ENCODE results near the gene GRIN3B.
"Not testable (repeated sequence)": the region's sequence is repeated elsewhere in the genome, so short reads cannot be mapped to it uniquely, and the experiment has no call there.

Gene GRIN3B

DNA sequence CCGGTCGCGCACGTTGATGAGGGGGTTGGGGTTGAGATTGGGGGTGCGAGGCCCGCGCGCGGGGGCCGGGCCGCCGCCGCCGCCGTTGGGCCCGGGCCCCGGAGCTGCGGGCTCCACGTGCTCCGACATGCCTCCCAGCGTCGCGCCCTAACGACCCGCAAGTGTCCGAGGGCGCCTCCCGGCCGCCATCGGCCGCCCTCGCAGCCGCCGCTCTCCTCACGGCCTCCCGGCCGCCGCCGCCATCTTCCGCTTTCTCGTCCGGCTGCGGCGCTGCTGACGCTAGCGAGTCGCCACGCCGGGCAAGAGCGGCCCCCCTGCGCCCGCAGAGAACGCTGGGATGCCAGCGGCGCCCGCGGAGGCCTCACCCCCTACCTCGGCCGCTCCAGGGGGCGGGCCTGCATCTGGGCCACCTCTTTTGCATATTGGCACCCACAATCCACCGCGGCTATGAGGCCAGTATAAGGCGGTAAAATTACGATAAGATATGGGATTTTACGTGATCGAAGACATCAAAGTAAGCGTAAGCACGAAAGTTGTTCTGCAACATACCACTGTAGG, 20.7 kb downstream of the GRIN3B start, which contains the start of gene TMEM259:
TMEM259 (minus strand) TSS at position 256 of the 558 bp plus-strand sequence; CDS start at position 129, 127 bp downstream.
- peak; percentile 98 for DNase-seq

- not testable (repeated sequence) for DNase-seq
These were observed 23.6 kb downstream of the GRIN3B start for GRCh38 chr19:1023883-1024188.

DNA sequence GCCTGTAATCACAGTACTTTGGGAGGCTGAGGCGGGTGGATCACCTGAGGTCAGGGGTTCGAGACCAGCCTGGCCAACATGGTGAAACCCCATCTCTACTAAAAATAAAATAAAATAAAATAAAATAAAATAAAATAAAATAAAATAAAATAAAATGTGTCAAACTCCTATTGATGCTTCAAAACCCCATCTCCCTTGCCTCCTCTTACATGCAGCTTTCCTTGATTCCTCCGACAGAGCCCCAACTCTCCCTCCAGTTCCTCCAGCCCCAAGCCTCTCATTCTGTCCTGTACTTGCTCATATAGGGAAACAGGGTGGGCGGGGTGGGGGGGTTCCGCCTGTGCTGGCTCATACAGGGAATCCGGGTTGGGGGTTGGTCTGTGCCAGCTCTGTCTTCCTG, 24.9 kb downstream of the GRIN3B start:
- not testable (repeated sequence) for DNase-seq

DNA sequence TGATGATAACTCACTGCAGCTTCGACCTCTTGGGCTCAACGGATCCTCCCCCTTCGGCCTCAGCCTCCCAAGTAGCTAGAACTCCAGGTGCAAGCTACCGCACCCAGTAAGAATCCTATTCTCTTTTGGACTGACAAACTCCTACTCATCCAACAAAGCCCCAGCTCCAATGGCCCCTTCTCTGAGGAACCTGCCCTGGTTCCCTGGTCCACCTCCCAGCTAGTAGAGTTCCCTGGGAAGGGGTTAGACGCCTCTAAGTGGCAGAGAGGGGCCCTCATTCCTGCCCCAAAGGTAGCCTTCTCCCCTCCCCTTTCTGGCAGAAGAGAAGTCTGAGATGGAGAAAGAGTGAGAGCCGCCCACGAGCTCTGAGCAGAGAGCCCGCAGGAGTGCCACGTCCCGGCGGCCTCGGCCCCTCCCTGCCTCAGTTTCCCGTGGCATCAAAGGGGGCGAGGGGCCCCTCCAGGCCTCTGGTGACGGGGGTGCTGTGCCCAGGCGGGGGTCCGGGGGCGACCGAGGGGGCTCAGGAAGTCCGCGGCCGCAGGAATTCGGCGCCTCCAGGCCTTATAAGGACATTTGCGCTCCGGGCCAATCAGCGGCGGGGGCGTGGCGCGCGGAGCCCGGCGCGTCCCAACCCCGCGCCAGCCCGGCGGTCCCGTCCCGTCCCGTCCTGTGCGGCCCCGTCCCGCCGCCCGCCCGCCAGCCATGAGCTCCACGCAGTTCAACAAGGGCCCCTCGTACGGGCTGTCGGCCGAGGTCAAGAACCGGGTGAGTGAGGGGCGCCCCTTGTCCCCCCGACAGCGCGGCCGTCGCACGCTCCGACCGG, 26.0 kb downstream of the GRIN3B start, which contains the start of gene CNN2:
CNN2 (plus strand) TSS at position 649 of the 823 bp plus-strand sequence; CDS start at position 703, 54 bp downstream.
- peak; percentile 77 for DNase-seq

DNA sequence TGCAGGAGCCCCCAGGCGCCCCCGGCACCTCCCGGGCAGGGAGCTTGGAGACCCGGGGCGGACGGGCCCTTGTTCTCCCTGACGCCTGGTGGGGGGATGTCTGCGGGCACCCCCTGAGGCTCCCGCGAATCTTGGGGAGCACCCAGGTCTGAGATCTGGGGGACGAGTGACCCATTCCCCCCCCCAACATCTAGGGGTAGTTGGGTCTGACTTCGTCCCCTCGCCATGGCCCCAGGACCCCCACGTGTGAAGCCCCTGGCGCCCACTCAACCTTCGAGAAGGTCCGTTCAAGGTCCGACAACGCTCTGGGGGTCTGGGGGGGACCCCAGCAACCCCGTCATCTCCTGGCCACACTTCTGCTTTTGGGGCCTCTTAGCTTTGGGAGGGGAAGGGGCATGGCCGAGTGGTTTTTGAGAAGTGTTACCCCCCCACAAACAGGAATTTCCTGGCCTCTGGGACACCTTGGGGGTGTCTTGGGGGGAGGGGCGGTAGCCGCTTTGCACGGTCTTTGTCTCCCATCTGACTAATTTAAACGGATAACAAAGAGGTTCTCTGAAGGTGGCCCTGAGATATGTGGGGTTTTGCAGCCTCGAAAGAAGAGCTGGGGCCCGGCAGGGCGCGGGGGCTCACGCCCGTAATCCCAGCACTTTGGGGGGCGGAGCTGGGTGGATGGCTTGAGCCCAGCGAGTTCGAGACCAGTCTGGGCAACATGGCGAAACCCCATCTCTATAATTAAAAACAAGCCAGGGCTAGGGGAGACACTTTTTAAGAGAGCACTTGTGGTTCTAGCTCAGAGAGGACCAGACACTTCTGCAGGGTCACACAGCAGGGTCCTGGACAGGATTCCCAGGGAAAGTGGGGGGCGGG, 26.8 kb downstream of the GRIN3B start:
- peak; percentile 57 for DNase-seq

- no peak for DNase-seq
These were observed 27.4 kb downstream of the GRIN3B start for GRCh38 chr19:1027650-1028061.

GRCh38 chr19:1028062-1028926, 28.1 kb downstream of the GRIN3B start:
- peak; percentile 64 for DNase-seq

DNA sequence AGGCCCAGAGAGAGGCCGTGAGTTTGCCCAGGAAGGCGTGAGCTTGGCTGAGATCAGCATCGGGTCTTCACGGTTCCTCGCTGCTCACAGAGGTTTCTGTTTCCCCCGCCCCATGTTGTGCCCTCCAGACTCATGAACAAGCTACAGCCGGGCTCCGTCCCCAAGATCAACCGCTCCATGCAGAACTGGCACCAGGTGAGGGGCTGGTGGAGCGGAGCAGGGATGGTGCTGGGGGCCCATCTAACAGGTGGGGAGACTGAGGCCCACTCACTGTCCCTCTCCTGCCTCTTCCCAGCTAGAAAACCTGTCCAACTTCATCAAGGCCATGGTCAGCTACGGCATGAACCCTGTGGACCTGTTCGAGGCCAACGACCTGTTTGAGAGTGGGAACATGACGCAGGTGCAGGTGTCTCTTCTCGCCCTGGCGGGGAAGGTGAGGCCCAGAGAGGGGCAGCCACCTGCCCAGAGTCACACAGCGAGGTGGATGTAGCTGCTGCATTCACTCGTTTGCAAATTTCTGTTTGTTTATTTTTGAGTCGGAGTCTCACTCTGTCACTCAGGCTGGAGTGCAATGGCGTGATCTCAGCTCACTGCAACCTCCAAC, 32.1 kb downstream of the GRIN3B start:
- DNase-seq = no peak

DNA sequence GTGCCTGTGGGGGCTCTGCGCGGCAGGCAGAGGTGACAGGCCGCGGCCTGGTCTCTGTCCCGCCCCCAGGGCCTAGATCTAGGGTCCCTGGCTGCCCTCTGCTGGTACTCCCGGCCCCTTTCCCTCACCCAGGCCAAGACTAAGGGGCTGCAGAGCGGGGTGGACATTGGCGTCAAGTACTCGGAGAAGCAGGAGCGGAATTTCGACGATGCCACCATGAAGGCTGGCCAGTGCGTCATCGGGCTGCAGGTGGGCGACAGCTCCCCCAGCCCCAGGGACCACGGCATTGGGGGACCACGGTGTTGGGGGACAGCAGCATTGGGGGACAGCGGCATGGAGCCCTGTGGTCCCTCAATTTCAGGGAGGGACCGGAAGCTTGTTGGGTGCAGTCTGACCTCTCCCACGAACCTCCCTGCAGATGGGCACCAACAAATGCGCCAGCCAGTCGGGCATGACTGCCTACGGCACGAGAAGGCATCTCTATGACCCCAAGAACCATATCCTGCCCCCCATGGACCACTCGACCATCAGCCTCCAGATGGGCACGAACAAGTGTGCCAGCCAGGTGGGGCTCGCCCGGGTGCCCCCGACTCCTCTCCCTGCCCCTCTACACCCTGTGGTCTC, 35.9 kb downstream of the GRIN3B start:
- no peak for DNase-seq

DNA sequence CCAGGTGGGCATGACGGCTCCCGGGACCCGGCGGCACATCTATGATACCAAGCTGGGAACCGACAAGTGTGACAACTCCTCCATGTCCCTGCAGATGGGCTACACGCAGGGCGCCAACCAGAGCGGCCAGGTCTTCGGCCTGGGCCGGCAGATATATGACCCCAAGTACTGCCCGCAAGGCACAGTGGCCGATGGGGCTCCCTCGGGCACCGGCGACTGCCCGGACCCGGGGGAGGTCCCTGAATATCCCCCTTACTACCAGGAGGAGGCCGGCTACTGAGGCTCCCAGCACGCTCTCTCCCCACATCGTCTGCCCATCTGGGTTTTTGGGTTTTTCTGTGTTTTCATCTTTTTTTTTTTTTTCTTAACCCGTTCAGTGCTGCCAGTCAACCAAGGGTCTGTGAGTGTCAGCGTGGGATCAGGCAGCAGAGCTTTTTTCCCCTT, 37.4 kb downstream of the GRIN3B start:
- DNase-seq = no peak

DNA sequence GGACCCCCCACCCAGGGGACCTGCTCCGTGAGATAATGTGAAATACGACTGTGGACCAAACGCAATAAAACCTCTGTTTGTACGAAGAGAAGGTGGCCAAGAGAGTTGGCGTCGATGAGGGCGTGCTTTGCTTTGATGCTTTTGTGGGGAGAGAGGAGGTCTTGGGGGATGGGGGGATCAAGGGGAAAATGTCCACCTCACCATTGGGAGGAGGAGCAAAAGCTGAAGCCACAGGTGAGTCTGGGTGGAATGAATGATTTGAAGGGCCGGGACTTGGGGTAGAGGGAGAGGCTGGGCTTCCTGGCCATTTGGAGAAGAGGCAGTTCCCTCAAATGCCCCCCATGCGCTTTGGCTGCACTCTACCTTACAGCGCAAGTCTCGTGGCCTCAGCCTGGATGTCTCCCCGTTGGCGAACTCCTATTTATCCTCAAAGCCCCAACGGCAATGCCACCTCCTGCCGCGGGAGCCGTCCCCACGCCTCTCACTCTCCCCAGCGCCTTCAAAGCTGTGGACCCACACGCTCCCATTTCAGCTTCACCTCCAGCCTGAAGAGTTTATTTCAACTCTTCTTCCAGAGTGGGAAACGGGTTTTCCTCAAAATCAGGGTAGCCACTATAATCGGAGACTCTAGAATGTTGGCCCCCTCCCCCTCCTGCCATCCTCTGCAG, 38.9 kb downstream of the GRIN3B start:
- no peak for DNase-seq

- DNase-seq = peak; percentile 100
These were observed 39.6 kb downstream of the GRIN3B start, which contains the start of gene ABCA7 for GRCh38 chr19:1039646-1040475. Gene ABCA7 (plus strand): TSS chr19:1040107. CDS start chr19:1041362, 1,255 bp downstream.

DNA sequence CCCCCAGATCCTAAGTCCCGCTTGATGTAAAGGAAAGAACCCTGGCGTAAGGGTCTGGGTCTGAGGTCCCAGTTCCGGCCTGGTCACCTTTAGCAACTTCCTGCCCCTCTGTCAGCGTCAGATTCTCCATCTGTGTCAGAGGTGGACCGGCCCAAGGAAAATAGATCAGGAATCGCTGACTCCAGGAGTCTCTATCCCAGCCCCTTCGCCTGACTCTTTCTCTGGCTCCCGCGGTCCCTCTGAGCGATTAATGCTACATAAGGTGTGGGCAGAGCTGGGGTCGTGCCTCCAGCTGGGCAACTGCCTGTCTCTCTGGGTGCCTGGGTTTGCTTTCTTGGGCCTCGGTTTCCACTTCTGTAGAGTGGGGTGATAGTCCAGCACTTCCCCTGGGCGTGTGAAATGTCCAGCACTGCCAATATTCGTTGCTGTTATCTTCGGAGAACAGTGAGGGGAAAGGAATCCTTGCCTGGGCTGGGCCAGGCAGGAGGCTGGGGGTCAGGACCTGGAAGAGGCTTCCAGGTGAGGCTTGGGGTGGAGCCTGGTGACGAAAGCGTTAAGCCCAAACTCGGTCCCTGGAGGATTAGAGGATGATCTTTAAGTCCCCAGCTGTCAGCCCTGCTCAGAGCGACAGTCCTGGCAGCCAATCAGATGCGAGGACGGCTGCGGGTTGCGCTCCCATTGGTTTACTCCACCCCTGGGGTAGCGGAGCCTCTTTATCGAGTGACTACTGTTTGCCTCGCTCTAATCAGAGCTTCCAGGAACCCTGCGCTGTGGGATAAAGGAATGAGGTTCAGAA, 40.5 kb downstream of the GRIN3B start:
- DNase-seq = peak; percentile 95

- no peak for DNase-seq
These were observed 41.1 kb downstream of the GRIN3B start for GRCh38 chr19:1041272-1041834.

GRCh38 chr19:1041835-1042685, 41.8 kb downstream of the GRIN3B start:
- DNase-seq = no peak

DNA sequence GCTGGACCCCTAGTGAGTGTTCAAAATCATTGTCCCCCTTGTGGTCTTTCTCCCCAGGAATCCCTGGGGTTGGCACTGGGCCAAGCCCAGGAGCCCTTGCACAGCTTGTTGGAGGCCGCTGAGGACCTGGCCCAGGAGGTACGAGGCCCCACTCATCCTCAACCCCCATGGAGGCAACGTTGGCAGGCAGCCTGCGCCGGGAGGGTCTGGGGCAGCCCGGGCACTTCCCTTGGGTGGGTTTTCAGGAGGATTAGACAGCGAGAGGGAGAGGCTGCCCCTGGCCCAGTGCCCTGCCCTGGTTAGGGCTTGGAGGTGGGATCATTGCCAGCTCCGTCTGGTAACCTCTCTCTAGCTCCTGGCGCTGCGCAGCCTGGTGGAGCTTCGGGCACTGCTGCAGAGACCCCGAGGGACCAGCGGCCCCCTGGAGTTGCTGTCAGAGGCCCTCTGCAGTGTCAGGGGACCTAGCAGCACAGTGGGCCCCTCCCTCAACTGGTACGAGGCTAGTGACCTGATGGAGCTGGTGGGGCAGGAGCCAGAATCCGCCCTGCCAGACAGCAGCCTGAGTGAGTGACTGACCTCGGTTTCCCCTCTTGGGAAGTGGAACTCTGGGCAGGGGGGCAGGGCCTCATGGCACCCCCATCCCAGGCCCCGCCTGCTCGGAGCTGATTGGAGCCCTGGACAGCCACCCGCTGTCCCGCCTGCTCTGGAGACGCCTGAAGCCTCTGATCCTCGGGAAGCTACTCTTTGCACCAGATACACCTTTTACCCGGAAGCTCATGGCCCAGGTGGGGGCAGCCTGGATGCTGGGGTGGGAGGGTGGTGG, 42.7 kb downstream of the GRIN3B start:
- DNase-seq = no peak

- peak; percentile 93 for DNase-seq
These were observed 45.0 kb downstream of the GRIN3B start for GRCh38 chr19:1045247-1045603.
